ENCODE results near the gene TACR2. TPM values are rescaled to one million over a fixed set of nuclear protein-coding genes. Genes with fewer than 3 reads are reported as not detected.

The TACR2 gene
- 0.49 TPM in 1 of 2 replicates, not detected in the other for total RNA-seq

DNA sequence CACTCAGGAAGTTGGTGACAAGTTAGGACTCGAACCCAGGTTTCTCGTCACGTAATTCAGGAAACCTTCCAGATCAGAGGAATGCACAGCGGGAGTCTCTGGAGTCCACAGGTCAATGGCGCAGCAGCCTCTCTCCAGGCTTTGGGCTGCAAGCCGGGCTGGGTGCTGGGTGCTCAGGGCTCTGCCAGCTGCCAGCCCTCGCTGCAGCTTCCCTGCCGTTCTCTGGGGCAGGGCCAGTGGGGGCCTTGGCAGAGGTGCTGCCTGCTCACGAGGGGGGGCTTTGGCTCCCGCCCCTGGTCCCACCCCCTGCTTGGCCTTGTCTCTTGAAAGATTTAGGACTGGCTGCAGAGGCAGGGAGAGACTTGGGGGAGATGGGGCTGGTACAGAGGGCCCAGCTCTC lies at the start of gene TACR2:
TACR2 (minus strand) TSS at position 224 of the 400 bp plus-strand sequence. CDS start 595 bp downstream, outside the sequence.

DNA sequence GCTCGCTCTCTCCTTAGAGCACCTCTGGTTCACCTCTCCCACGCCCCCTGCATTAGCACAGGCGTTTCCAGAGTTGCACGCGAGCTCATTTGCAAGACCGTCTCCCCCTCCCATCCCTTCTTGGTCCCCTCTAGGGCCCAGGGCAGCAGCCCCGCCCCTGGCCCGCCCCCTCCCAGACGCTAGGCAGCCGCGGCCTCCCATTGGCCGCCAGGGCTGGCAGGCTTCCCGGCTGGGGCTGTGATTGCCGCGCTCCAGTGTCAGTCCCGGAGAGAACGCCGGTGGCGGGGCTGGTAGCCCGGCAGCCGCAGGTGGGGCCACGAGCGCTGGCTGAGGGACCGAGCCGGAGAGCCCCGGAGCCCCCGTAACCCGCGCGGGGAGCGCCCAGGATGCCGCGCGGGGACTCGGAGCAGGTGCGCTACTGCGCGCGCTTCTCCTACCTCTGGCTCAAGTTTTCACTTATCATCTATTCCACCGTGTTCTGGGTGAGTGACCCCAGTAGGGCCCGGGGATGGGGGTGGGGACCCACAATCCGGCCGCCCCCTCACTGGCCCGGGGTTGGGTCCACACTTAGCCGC lies 34.6 kb upstream of the TACR2 start, which contains the start of gene TSPAN15:
TSPAN15 (plus strand) TSS at position 257 of the 575 bp plus-strand sequence; CDS start at position 387, 130 bp downstream.

Other genes starting within 250 kb of the TACR2 start
- gene SUPV3L1, start 236.7 kb downstream of the TACR2 start, total RNA-seq = 22.3 and 24.5 TPM in 2 replicates
- 0.05 TPM in 1 of 2 replicates, not detected in the other for gene HKDC1, start 196.6 kb downstream of the TACR2 start, total RNA-seq
- 129 and 134 TPM in 2 replicates for gene HK1, start 138.4 kb downstream of the TACR2 start, total RNA-seq
- gene TSPAN15, start 34.5 kb upstream of the TACR2 start, total RNA-seq = 60.8 and 65.7 TPM in 2 replicates
- not detected in 2 replicates for gene NEUROG3, start 156.5 kb upstream of the TACR2 start, total RNA-seq
- gene FAM241B, start 213.3 kb upstream of the TACR2 start, total RNA-seq = 0.30 and 0.73 TPM in 2 replicates